ENCODE data around the gene DLGAP1. TPM values are rescaled to one million over a fixed set of nuclear protein-coding genes. Genes with fewer than 3 reads are reported as not detected.
"Not testable (repeated sequence)": the region's sequence is repeated elsewhere in the genome, so short reads cannot be mapped to it uniquely, and the experiment has no call there.

Gene DLGAP1
- total RNA-seq, 2 experiments from 2014 or later, result 0.31 to 0.36 TPM

GRCh38 chr18:3607309-3608098, 847.6 kb downstream of the DLGAP1 start:
- no peaks in the 10 kb centered on the region for H3K9me3 ChIP-seq (ENCODE audit: control insufficient read depth in 1 of 2, insufficient read depth in 1 of 2, low read length in 2 of 2)
- H3K4me1 ChIP-seq (ENCODE audit: insufficient read depth, low read length), result peaks cover 43% of the 10 kb centered on the region
- H3K4me3 Mint-ChIP-seq, result no peak overlapping the region
- no peaks in the 10 kb centered on the region for H3K27me3 ChIP-seq (ENCODE audit: control insufficient read depth in 1 of 2, insufficient read depth in 2 of 2, low read length in 2 of 2)
- no peaks in the 10 kb centered on the region for H3K9me3 Mint-ChIP-seq
- no peaks in the 10 kb centered on the region for H3K36me3 Mint-ChIP-seq (ENCODE audit: low read depth)
- no peak overlapping the region for H3K4me3 ChIP-seq (ENCODE audit: low read length)
- H3K27ac Mint-ChIP-seq, result no peak overlapping the region
- TF ChIP-seq CTCF (IDR thresholded peaks at IDR 0.05), result no peak
- no peaks in the 10 kb centered on the region for H3K27me3 Mint-ChIP-seq
- no peak overlapping the region for H3K27ac ChIP-seq (ENCODE audit: low read depth in 1 of 2, low read length in 2 of 2)
- POLR2A ChIA-PET, result interaction anchor here (1.0 to 6.3 kb wide), 4 partner anchors 8 to 159 kb away, joined by 3 to 185 read pairs (median 10); no protein-coding TSS in a partner anchor
- DNase-seq (no peak), ATAC-seq (ENCODE audit: poor library complexity) (no peak)
- no peaks in the 10 kb centered on the region for H3K36me3 ChIP-seq (ENCODE audit: insufficient read depth, low read length)
- peaks cover 4% of the 10 kb centered on the region for H3K4me1 Mint-ChIP-seq (ENCODE audit: low read depth)
- intact Hi-C loops (cut with DNase I, micrococcal nuclease), result loop anchor here in 1 of 2 experiments (2.0 kb wide), 1 partner anchor 57 kb away; no protein-coding TSS in a partner anchor
- CTCF ChIA-PET, result interaction anchor here (1.3 kb wide), 1 partner anchor 59 kb away, joined by 3 read pairs; no protein-coding TSS in a partner anchor

GRCh38 chr18:3606863-3607262, 848.2 kb downstream of the DLGAP1 start:
- H3K36me3 Mint-ChIP-seq (ENCODE audit: low read depth); ATAC-seq (ENCODE audit: poor library complexity); H3K27ac Mint-ChIP-seq; H3K4me3 ChIP-seq (ENCODE audit: low read length); H3K9me3 ChIP-seq (ENCODE audit: control insufficient read depth in 1 of 2, insufficient read depth in 1 of 2, low read length in 2 of 2); DNase-seq; H3K9me3 Mint-ChIP-seq; H3K27me3 ChIP-seq (ENCODE audit: control insufficient read depth in 1 of 2, insufficient read depth in 2 of 2, low read length in 2 of 2); H3K4me3 Mint-ChIP-seq; H3K4me1 Mint-ChIP-seq (ENCODE audit: low read depth); intact Hi-C loops (cut with DNase I, micrococcal nuclease); H3K36me3 ChIP-seq (ENCODE audit: insufficient read depth, low read length); H3K27me3 Mint-ChIP-seq: not testable (repeated sequence)
- POLR2A ChIA-PET, result interaction anchor here (1.3 to 6.3 kb wide), 3 partner anchors 8 to 159 kb away, joined by 3 to 185 read pairs (median 16); no protein-coding TSS in a partner anchor
- Histone ChIP-seq H3K27ac (ENCODE audit: low read depth in 1 of 2, low read length in 2 of 2) (peak overlapping the region in 1 of 2 donors; percentile 7), H3K4me1 (ENCODE audit: insufficient read depth, low read length) (peaks cover 46% of the 10 kb centered on the region)
- CTCF ChIA-PET, result interaction anchor here (1.3 to 2.4 kb wide), 3 partner anchors 13 to 309 kb away, joined by 3 to 16 read pairs (median 9); no protein-coding TSS in a partner anchor

GRCh38 chr18:3605954-3606443, 849.1 kb downstream of the DLGAP1 start:
- intact Hi-C loops (cut with DNase I, micrococcal nuclease), result no loop called here

More at GRCh38 chr18:3605954-3606443, 849.1 kb downstream of the DLGAP1 start:
- peak overlapping the region; percentile 38 to 58 for H3K27ac ChIP-seq (ENCODE audit: low read depth in 1 of 2, low read length in 2 of 2)
- Mint-ChIP-seq H3K4me3 (no peak overlapping the region), H3K27me3 (no peaks in the 10 kb centered on the region), H3K36me3 (ENCODE audit: low read depth) (no peaks in the 10 kb centered on the region), H3K27ac (no peak overlapping the region), H3K4me1 (ENCODE audit: low read depth) (peaks cover 8% of the 10 kb centered on the region), H3K9me3 (no peaks in the 10 kb centered on the region)
- H3K27me3 ChIP-seq (ENCODE audit: control insufficient read depth in 1 of 2, insufficient read depth in 2 of 2, low read length in 2 of 2), result no peaks in the 10 kb centered on the region
- H3K36me3 ChIP-seq (ENCODE audit: insufficient read depth, low read length), result no peaks in the 10 kb centered on the region
- ChIA-PET CTCF (interaction anchor here (1.1 to 2.4 kb wide), 6 partner anchors 12 to 360 kb away, joined by 3 to 16 read pairs (median 6); no protein-coding TSS in a partner anchor), POLR2A (interaction anchor here (0.7 to 6.3 kb wide), 12 partner anchors 11 to 358 kb away, joined by 3 to 185 read pairs (median 4); partner anchors contain the start of gene MYL12B)
- H3K4me1 ChIP-seq (ENCODE audit: insufficient read depth, low read length), result peaks cover 47% of the 10 kb centered on the region
- H3K4me3 ChIP-seq (ENCODE audit: low read length), result peak overlapping the region; percentile 47
- H3K9me3 ChIP-seq (ENCODE audit: control insufficient read depth in 1 of 2, insufficient read depth in 1 of 2, low read length in 2 of 2), result no peaks in the 10 kb centered on the region
- ATAC-seq (ENCODE audit: poor library complexity), result peak; percentile 33
- DNase-seq, result peak in 7 of 14 experiments; percentile 6 to 78 (median 50)
- no peak for TF ChIP-seq CTCF (IDR thresholded peaks at IDR 0.05)

Measured in CD4-positive, alpha-beta T cell (primary cell).